Heart right ventricle (tissue), 16 donors: Measurements from ENCODE around the gene PAIP2B. TPM values are rescaled to one million over a fixed set of nuclear protein-coding genes. Genes with fewer than 3 reads are reported as not detected.

Experiments used
- ATAC-seq, 8 donors: fragments of 200-7000 bp; cut with Tn5 transposase; one replicate each; pipeline ENCODE4 v1.9.1; 2020; ENCODE audit warnings: mild to moderate bottlenecking in 8 of 8, moderate library complexity in 8 of 8, moderate number of reproducible peaks in 1 of 8
- DNase-seq, 2 donors: peaks; one replicate each; pipeline ENCODE4 v3.0.0-alpha.2; 2020
- H3K27ac ChIP-seq, 10 donors: fragments of 200-600 bp; sonication (generic) in 2 of 10; one replicate each; pipeline versions ENCODE4 v1.5.0 to v1.8.0; 2020 to 2022; ENCODE audit warnings: mild to moderate bottlenecking in 3 of 10
- H3K27me3 ChIP-seq, 7 donors: fragments of 200-600 bp; one replicate each; pipeline ENCODE4 v1.8.0; 2021 to 2022; ENCODE audit warnings: mild to moderate bottlenecking in 2 of 7
- H3K36me3 ChIP-seq, 9 donors: fragments of 200-600 bp; sonication (generic) in 1 of 9; one replicate each; pipeline versions ENCODE4 v1.5.0 to v1.8.0; 2020 to 2022; ENCODE audit warnings: mild to moderate bottlenecking in 2 of 9
- H3K4me1 ChIP-seq, 9 donors: fragments of 200-600 bp; sonication (generic) in 1 of 9; one replicate each; pipeline versions ENCODE4 v1.5.0 to v1.8.0; 2020 to 2022; ENCODE audit warnings: mild to moderate bottlenecking in 4 of 9
- H3K4me3 ChIP-seq, 10 donors: fragments of 200-600 bp; sonication (generic) in 2 of 10; one replicate each; pipeline versions ENCODE4 v1.5.0 to v1.8.0; 2020 to 2022; ENCODE audit warnings: mild to moderate bottlenecking in 7 of 10, moderate library complexity in 2 of 10
- H3K9me3 ChIP-seq, 11 donors: fragments of 200-600 bp in 10 of 11; sonication (generic) in 2 of 11; one replicate each; pipeline versions ENCODE4 v1.5.0 to v1.8.0; 2013 to 2022; ENCODE audit warnings: mild to moderate bottlenecking in 2 of 11, control low read depth in 1 of 11, moderate library complexity in 1 of 11
- WGBS, 2 donors: extraction: QIAGEN DNeasy Blood & Tissue Kit; methylation state at CpG; one replicate each; pipeline ENCODE4 v1.1.7; 2013; ENCODE audit warnings: inconsistent platforms in 1 of 2; 5-methylcytosine and 5-hydroxymethylcytosine counted together
- intact Hi-C, 10 donors: fragments of 100-400 bp; cut with DNase I; formaldehyde crosslinking; loops; one replicate each; pipeline versions ENCODE4 v1.11.1 to v1.14.2; 2022
- polyA plus RNA-seq, 2 donors: library from polyadenylated mRNA; stranded (reverse); fragments of 200-250 nt; gene quantifications; one replicate each; pipeline ENCODE4 v1.2.3, GENCODE V29; 2013
- total RNA-seq, 10 donors: library from RNA; stranded (reverse); fragmentation: NEBNext Ultra II Directional in 3 of 10; extraction: Animal tissue kit (Norgen Biotek cat#: 25700) in 3 of 10; gene quantifications; one replicate each; pipeline versions ENCODE4 v1.2.1 to v1.2.4, GENCODE V29; 2021 to 2023
- TF ChIP-seq, protein P1 (sequence below), 9 donors: fragments of 200-600 bp; sonication (generic) in 2 of 9; IDR thresholded peaks; one replicate each; pipeline versions ENCODE4 v1.5.0 to v1.8.0; 2021 to 2022; ENCODE audit warnings: antibody characterized with exemption in 9 of 9, mild to moderate bottlenecking in 5 of 9, moderate library complexity in 1 of 9
- donor health status: Arrhythmogenic right ventricular cardiomyopathy.
- donor health status: ischemic (EF 13 %, LVEDD 7.1; RV severe dilation, severe dysfunction).
- donor health status: healthy with polysubstance abuse.
- donor health status: DM: no; HTN: yes; CAD: no.
- donor health status: DM: no; HTN: no; CAD: no.
- donor health status: ischemic (EF 25% LVEDD 6.9; RV normal size, moderate dysfunction).
- donor health status: ischemic (EF 25% LVEDD 5.7; RV mildly dilated, moderate dysfunction).
- donor health status: healthy.
- donor health status: DM: yes; HTN: yes; CAD: no.
- donor health status: Ischemic cardiomyopathy.
- donor health status: ischemic (EF 35%, LVEDD 5.7; RV mildly dilated, moderate dysfunction).
- donor health status: nonischemic (EF 11% LVEDD 7.7; RV severe dilation, severe dysfunction).
- donor health status: DM: yes; HTN: yes; CAD: no.
- donor health status: PGD.
- donor health status: ischemic (EF 29% LVEDD 5.4; RV normal size, mild dysfunction).
- donor health status: nonischemic (EF 23%, LVEDD 6.1; RV moderate dilation, normal function).

Gene PAIP2B
- total and polyA plus RNA-seq, 12 donors: 7.2 to 108 (median 60.3) TPM

GRCh38 chr2:71263386-71263785 is 36.5 kb upstream of the PAIP2B start:
- no peaks in the 10 kb centered on the region for H3K36me3 ChIP-seq

DNA sequence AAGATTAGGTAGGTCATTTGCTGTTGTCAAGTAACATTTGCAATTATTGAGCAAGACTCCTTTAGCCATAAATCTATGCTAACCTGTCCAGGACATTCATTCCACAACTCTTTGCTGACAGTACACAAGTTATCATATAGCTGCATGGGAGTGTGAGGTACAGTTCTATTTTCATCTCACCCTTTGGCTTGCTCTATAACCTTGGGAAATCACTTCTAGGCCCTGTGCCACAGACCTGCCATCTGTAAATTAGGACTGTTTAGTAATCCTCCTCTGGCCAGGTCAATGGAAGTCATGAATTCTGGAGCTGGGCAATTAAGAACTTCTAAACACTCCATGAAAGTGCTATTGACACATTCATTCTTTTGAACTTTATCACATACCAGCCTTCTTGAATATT is 34.6 kb upstream of the PAIP2B start:
- H3K4me1 ChIP-seq: peaks cover 0 to 12% (median 1%) of the 10 kb centered on the region in 9 donors
- intact Hi-C loops: no loop called here
- TF ChIP-seq, protein P1, sequence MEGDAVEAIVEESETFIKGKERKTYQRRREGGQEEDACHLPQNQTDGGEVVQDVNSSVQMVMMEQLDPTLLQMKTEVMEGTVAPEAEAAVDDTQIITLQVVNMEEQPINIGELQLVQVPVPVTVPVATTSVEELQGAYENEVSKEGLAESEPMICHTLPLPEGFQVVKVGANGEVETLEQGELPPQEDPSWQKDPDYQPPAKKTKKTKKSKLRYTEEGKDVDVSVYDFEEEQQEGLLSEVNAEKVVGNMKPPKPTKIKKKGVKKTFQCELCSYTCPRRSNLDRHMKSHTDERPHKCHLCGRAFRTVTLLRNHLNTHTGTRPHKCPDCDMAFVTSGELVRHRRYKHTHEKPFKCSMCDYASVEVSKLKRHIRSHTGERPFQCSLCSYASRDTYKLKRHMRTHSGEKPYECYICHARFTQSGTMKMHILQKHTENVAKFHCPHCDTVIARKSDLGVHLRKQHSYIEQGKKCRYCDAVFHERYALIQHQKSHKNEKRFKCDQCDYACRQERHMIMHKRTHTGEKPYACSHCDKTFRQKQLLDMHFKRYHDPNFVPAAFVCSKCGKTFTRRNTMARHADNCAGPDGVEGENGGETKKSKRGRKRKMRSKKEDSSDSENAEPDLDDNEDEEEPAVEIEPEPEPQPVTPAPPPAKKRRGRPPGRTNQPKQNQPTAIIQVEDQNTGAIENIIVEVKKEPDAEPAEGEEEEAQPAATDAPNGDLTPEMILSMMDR (IDR thresholded peaks at IDR 0.05): no peak
- peak; percentile 84 to 99 (median 97) for ATAC-seq
- H3K36me3 ChIP-seq: no peaks in the 10 kb centered on the region
- no peak overlapping the region for H3K4me3 ChIP-seq
- peaks cover 0 to 5% (median 0%) of the 10 kb centered on the region in 7 donors for H3K27me3 ChIP-seq
- DNase-seq: peak in 1 of 2 donors; percentile 56
- H3K27ac ChIP-seq: peak overlapping the region in 7 of 10 donors; percentile 42 to 78 (median 46)
- H3K9me3 ChIP-seq: no peaks in the 10 kb centered on the region

More at GRCh38 chr2:71263386-71263785, 36.5 kb upstream of the PAIP2B start:
- TF ChIP-seq, protein P1 (IDR thresholded peaks at IDR 0.05): no peak
- no peaks in the 10 kb centered on the region for H3K9me3 ChIP-seq
- WGBS, 2 donors: 91% methylated on average over 6 of the region's 6 CpGs
- H3K4me1 ChIP-seq: peaks cover 0 to 12% (median 0%) of the 10 kb centered on the region in 9 donors
- ATAC-seq (no peak), DNase-seq (no peak)
- no peak overlapping the region for H3K27ac ChIP-seq
- intact Hi-C loops: no loop called here
- no peak overlapping the region for H3K4me3 ChIP-seq
- peaks cover 0 to 3% (median 0%) of the 10 kb centered on the region in 7 donors for H3K27me3 ChIP-seq

DNA sequence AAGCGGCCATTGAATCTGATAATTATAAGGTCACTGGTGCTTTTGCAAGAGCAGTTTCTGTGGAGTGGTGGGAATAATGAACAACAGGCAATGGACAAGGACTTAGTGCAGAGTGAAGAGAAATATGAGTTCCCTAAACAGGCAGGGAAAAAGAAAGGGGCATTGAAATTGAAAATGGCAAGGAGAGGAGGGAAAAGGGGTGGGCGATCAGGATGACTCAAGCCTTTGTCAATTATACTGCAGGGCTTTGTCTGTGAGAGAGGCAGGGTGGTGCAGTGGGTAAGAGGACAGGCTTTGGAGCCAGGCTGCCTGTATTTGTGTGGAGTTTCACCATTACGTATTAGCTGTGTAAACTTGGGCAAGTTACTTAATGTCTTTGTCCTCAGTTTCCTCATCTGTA is 29.5 kb upstream of the PAIP2B start:
- ATAC-seq (no peak), DNase-seq (no peak)
- Histone ChIP-seq H3K36me3 (no peaks in the 10 kb centered on the region), H3K4me1 (peaks cover 0 to 24% (median 5%) of the 10 kb centered on the region in 9 donors), H3K4me3 (no peak overlapping the region), H3K9me3 (no peaks in the 10 kb centered on the region), H3K27me3 (peaks cover 0 to 5% (median 0%) of the 10 kb centered on the region in 7 donors), H3K27ac (no peak overlapping the region)
- 80 to 84% methylated on average over 3 of the region's 3 CpGs for WGBS, 2 donors
- TF ChIP-seq, protein P1 (IDR thresholded peaks at IDR 0.05): no peak
- intact Hi-C loops: no loop called here

DNA sequence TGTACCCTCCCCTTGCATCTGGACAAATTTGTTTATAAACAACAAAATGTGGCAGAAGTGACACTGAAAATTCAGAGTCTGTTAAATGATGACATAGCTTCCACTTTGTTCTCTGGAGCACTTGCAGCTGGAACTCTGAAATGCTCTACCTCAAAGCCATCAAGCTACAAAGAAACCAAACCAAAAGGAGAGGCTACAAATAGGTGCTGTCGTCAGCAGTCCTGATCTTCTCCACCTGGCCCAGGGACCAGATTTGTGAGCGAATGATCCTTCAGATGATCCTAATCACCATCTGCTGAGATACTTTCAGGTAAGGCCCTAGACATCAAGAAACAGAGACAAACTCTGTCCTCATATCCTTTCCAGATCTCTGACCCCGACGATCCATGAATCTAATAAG is 27.9 kb upstream of the PAIP2B start:
- Histone ChIP-seq H3K4me1 (peaks cover 0 to 18% (median 0%) of the 10 kb centered on the region in 9 donors), H3K9me3 (peaks cover 0 to 5% (median 0%) of the 10 kb centered on the region in 11 donors), H3K27me3 (peaks cover 0 to 5% (median 0%) of the 10 kb centered on the region in 7 donors), H3K4me3 (no peak overlapping the region), H3K27ac (no peak overlapping the region), H3K36me3 (no peaks in the 10 kb centered on the region)
- ATAC-seq: no peak
- intact Hi-C loops: loop anchor here in 1 of 10 donors (1.0 kb wide), 1 partner anchor 12 kb away; no protein-coding TSS in a partner anchor
- DNase-seq: no peak
- 85 to 88% methylated on average over 4 of the region's 4 CpGs for WGBS, 2 donors
- TF ChIP-seq, protein P1 (IDR thresholded peaks at IDR 0.05): no peak
